ENCODE results near the gene TENT5C.
A peak's percentile ranks its signal among the peaks of the same experiment; 100 is the strongest.

Gene TENT5C

GRCh38 chr1:117657031-117657430 lies 51.2 kb downstream of the TENT5C start:
- 39% methylated on average over 3 of the region's 3 CpGs for whole genome bisulfite sequencing, 2 experiments (ENCODE audit: insufficient coverage in 2 of 2)
- H3K27ac ChIP-seq (ENCODE audit: low read depth, low read length, severe bottlenecking), result peak overlapping the region; percentile 69

GRCh38 chr1:117657949-117658660 lies 52.3 kb downstream of the TENT5C start:
- 100% methylated on average over 4 of the region's 5 CpGs for WGBS, 2 experiments (ENCODE audit: insufficient coverage in 2 of 2)
- Histone ChIP-seq H3K36me3 (ENCODE audit: control insufficient read depth, insufficient read depth, low read length) (no peaks in the 10 kb centered on the region), H3K4me3 (ENCODE audit: extremely low read depth, insufficient read depth, low read length, poor library complexity, severe bottlenecking) (no peak overlapping the region)

More at GRCh38 chr1:117657031-117657430, 51.2 kb downstream of the TENT5C start:
- H3K9me3 ChIP-seq (ENCODE audit: control insufficient read depth, low read length), result no peaks in the 10 kb centered on the region
- H3K36me3 ChIP-seq (ENCODE audit: control insufficient read depth, insufficient read depth, low read length), result no peaks in the 10 kb centered on the region
- peaks cover 41% of the 10 kb centered on the region for H3K4me1 ChIP-seq (ENCODE audit: control insufficient read depth, insufficient read depth, low read length, poor library complexity, severe bottlenecking)
- H3K4me3 ChIP-seq (ENCODE audit: extremely low read depth, insufficient read depth, low read length, poor library complexity, severe bottlenecking), result no peak overlapping the region

GRCh38 chr1:117658676-117659075 lies 52.8 kb downstream of the TENT5C start:
- Histone ChIP-seq H3K27ac (ENCODE audit: low read depth, low read length, severe bottlenecking) (no peak overlapping the region), H3K36me3 (ENCODE audit: control insufficient read depth, insufficient read depth, low read length) (no peaks in the 10 kb centered on the region), H3K9me3 (ENCODE audit: control insufficient read depth, low read length) (no peaks in the 10 kb centered on the region), H3K4me3 (ENCODE audit: extremely low read depth, insufficient read depth, low read length, poor library complexity, severe bottlenecking) (no peak overlapping the region), H3K4me1 (ENCODE audit: control insufficient read depth, insufficient read depth, low read length, poor library complexity, severe bottlenecking) (peaks cover 37% of the 10 kb centered on the region)
- 96 to 100% methylated on average over 1 to 3 of the region's 3 CpGs for WGBS, 2 experiments (ENCODE audit: insufficient coverage in 2 of 2)

More at GRCh38 chr1:117657949-117658660, 52.3 kb downstream of the TENT5C start:
- H3K4me1 ChIP-seq (ENCODE audit: control insufficient read depth, insufficient read depth, low read length, poor library complexity, severe bottlenecking), result peaks cover 39% of the 10 kb centered on the region
- H3K9me3 ChIP-seq (ENCODE audit: control insufficient read depth, low read length), result no peaks in the 10 kb centered on the region
- H3K27ac ChIP-seq (ENCODE audit: low read depth, low read length, severe bottlenecking), result no peak overlapping the region

GRCh38 chr1:117659550-117660270 lies 53.9 kb downstream of the TENT5C start:
- Histone ChIP-seq H3K4me3 (ENCODE audit: extremely low read depth, insufficient read depth, low read length, poor library complexity, severe bottlenecking) (no peak overlapping the region), H3K9me3 (ENCODE audit: control insufficient read depth, low read length) (no peaks in the 10 kb centered on the region), H3K4me1 (ENCODE audit: control insufficient read depth, insufficient read depth, low read length, poor library complexity, severe bottlenecking) (peaks cover 28% of the 10 kb centered on the region), H3K36me3 (ENCODE audit: control insufficient read depth, insufficient read depth, low read length) (no peaks in the 10 kb centered on the region), H3K27ac (ENCODE audit: low read depth, low read length, severe bottlenecking) (no peak overlapping the region)
- 79 to 89% methylated on average over 2 to 5 of the region's 6 CpGs for WGBS, 2 experiments (ENCODE audit: insufficient coverage in 2 of 2)

- 80 to 90% methylated on average over 1 to 2 of the region's 6 CpGs for WGBS, 2 experiments (ENCODE audit: insufficient coverage in 2 of 2)
- H3K4me1 ChIP-seq (ENCODE audit: control insufficient read depth, insufficient read depth, low read length, poor library complexity, severe bottlenecking), result peaks cover 21% of the 10 kb centered on the region
- no peak overlapping the region for H3K4me3 ChIP-seq (ENCODE audit: extremely low read depth, insufficient read depth, low read length, poor library complexity, severe bottlenecking)
- H3K36me3 ChIP-seq (ENCODE audit: control insufficient read depth, insufficient read depth, low read length), result no peaks in the 10 kb centered on the region
- H3K9me3 ChIP-seq (ENCODE audit: control insufficient read depth, low read length), result no peaks in the 10 kb centered on the region
- no peak overlapping the region for H3K27ac ChIP-seq (ENCODE audit: low read depth, low read length, severe bottlenecking)
Measured at GRCh38 chr1:117660271-117660965, 54.6 kb downstream of the TENT5C start.

GRCh38 chr1:117661027-117661426 lies 55.2 kb downstream of the TENT5C start:
- WGBS, 2 experiments (ENCODE audit: insufficient coverage in 2 of 2), result 100% methylated on average over 2 to 3 of the region's 6 CpGs
- Histone ChIP-seq H3K4me1 (ENCODE audit: control insufficient read depth, insufficient read depth, low read length, poor library complexity, severe bottlenecking) (peaks cover 19% of the 10 kb centered on the region), H3K27ac (ENCODE audit: low read depth, low read length, severe bottlenecking) (no peak overlapping the region), H3K4me3 (ENCODE audit: extremely low read depth, insufficient read depth, low read length, poor library complexity, severe bottlenecking) (no peak overlapping the region), H3K9me3 (ENCODE audit: control insufficient read depth, low read length) (no peaks in the 10 kb centered on the region), H3K36me3 (ENCODE audit: control insufficient read depth, insufficient read depth, low read length) (no peaks in the 10 kb centered on the region)

GRCh38 chr1:117662667-117663066 lies 56.8 kb downstream of the TENT5C start:
- H3K4me1 ChIP-seq (ENCODE audit: control insufficient read depth, insufficient read depth, low read length, poor library complexity, severe bottlenecking), result peaks cover 3% of the 10 kb centered on the region
- no peaks in the 10 kb centered on the region for H3K9me3 ChIP-seq (ENCODE audit: control insufficient read depth, low read length)
- H3K27ac ChIP-seq (ENCODE audit: low read depth, low read length, severe bottlenecking), result no peak overlapping the region
- no peak overlapping the region for H3K4me3 ChIP-seq (ENCODE audit: extremely low read depth, insufficient read depth, low read length, poor library complexity, severe bottlenecking)
- 92% methylated on average over 1 of the region's 1 CpG; no CpG with 5 or more reads in 1 of the 2 experiments for WGBS, 2 experiments (ENCODE audit: insufficient coverage in 2 of 2)
- H3K36me3 ChIP-seq (ENCODE audit: control insufficient read depth, insufficient read depth, low read length), result no peaks in the 10 kb centered on the region

- peaks cover 3% of the 10 kb centered on the region for H3K4me1 ChIP-seq (ENCODE audit: control insufficient read depth, insufficient read depth, low read length, poor library complexity, severe bottlenecking)
- H3K27ac ChIP-seq (ENCODE audit: low read depth, low read length, severe bottlenecking), result no peak overlapping the region
- no peaks in the 10 kb centered on the region for H3K36me3 ChIP-seq (ENCODE audit: control insufficient read depth, insufficient read depth, low read length)
- H3K9me3 ChIP-seq (ENCODE audit: control insufficient read depth, low read length), result no peaks in the 10 kb centered on the region
- H3K4me3 ChIP-seq (ENCODE audit: extremely low read depth, insufficient read depth, low read length, poor library complexity, severe bottlenecking), result no peak overlapping the region
- 84 to 94% methylated on average over 4 to 5 of the region's 7 CpGs for WGBS, 2 experiments (ENCODE audit: insufficient coverage in 2 of 2)
Measured at GRCh38 chr1:117663156-117663902, 57.5 kb downstream of the TENT5C start.

- H3K27ac ChIP-seq (ENCODE audit: low read depth, low read length, severe bottlenecking), result no peak overlapping the region
- no peaks in the 10 kb centered on the region for H3K36me3 ChIP-seq (ENCODE audit: control insufficient read depth, insufficient read depth, low read length)
- 92 to 97% methylated on average over 4 of the region's 6 CpGs for WGBS, 2 experiments (ENCODE audit: insufficient coverage in 2 of 2)
Measured at GRCh38 chr1:117664314-117664713, 58.5 kb downstream of the TENT5C start.

GRCh38 chr1:117665556-117666270 lies 59.9 kb downstream of the TENT5C start:
- Histone ChIP-seq H3K4me1 (ENCODE audit: control insufficient read depth, insufficient read depth, low read length, poor library complexity, severe bottlenecking) (no peaks in the 10 kb centered on the region), H3K4me3 (ENCODE audit: extremely low read depth, insufficient read depth, low read length, poor library complexity, severe bottlenecking) (no peak overlapping the region), H3K27ac (ENCODE audit: low read depth, low read length, severe bottlenecking) (no peak overlapping the region), H3K36me3 (ENCODE audit: control insufficient read depth, insufficient read depth, low read length) (no peaks in the 10 kb centered on the region), H3K9me3 (ENCODE audit: control insufficient read depth, low read length) (no peaks in the 10 kb centered on the region)
- 88% methylated on average over 4 of the region's 5 CpGs for WGBS, 2 experiments (ENCODE audit: insufficient coverage in 2 of 2)

More at GRCh38 chr1:117664314-117664713, 58.5 kb downstream of the TENT5C start:
- H3K4me1 ChIP-seq (ENCODE audit: control insufficient read depth, insufficient read depth, low read length, poor library complexity, severe bottlenecking), result peaks cover 3% of the 10 kb centered on the region
- H3K9me3 ChIP-seq (ENCODE audit: control insufficient read depth, low read length), result no peaks in the 10 kb centered on the region
- no peak overlapping the region for H3K4me3 ChIP-seq (ENCODE audit: extremely low read depth, insufficient read depth, low read length, poor library complexity, severe bottlenecking)
